ENCODE results near the gene PIGP. TPM values are rescaled to one million over a fixed set of nuclear protein-coding genes. Genes with fewer than 3 reads are reported as not detected.
"Not testable (repeated sequence)": the region's sequence is repeated elsewhere in the genome, so short reads cannot be mapped to it uniquely, and the experiment has no call there.

Gene PIGP
- total RNA-seq, 1 donor from 2014 or later: 5.0 TPM

DNA sequence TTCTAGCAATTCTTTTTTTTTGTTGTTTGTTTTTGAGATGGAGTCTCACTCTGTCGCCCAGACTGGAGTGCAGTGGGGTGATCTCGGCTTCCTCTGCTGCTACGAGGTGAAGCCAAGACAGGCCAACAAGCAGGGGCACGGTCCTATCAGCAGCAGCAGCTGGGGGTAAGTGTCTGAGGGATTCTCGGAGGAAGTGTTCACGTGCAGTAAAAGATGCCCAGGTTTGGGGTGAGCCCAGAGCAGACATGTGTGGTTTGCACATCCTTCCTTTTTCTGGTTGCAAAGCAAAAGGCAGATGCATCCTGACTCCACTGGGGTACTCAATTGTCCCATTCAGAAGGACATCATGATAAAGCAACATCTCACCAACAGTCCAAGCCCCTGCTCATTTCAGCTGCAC lies 27.7 kb downstream of the PIGP start:
- DNase-seq (ENCODE audit: low read depth, low spot score): no peak

- no peak for DNase-seq (ENCODE audit: low read depth, low spot score)
Observed at GRCh38 chr21:37044643-37045042, 28.2 kb downstream of the PIGP start.

DNA sequence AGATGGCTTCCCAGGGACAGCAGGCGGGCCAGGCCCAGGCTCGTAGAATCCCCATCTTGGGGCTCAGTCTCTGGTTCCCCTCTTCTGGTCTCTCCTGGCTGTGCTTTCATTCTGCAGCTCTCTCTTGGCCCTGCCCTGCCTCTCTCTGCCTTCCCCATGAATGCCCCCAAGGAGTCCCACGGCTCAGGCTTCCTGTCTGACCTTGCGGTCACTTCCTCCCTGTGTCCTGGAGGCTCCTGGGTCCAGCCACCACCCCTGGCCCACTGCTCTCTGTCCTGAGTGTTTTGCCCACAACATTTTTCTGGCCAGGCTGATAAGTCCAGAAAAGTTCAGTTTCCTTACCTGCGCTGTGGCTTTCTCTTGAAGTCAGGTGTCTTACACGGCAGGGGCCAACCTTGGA lies 29.1 kb downstream of the PIGP start:
- DNase-seq (ENCODE audit: low read depth, low spot score): no peak

GRCh38 chr21:37041706-37042271 lies 31.1 kb downstream of the PIGP start:
- DNase-seq (ENCODE audit: low read depth, low spot score): no peak

- DNase-seq (ENCODE audit: low read depth, low spot score): no peak
Observed at GRCh38 chr21:37040212-37040611, 32.7 kb downstream of the PIGP start.

GRCh38 chr21:37039411-37040075 lies 33.3 kb downstream of the PIGP start:
- no peak for DNase-seq (ENCODE audit: low read depth, low spot score)

DNA sequence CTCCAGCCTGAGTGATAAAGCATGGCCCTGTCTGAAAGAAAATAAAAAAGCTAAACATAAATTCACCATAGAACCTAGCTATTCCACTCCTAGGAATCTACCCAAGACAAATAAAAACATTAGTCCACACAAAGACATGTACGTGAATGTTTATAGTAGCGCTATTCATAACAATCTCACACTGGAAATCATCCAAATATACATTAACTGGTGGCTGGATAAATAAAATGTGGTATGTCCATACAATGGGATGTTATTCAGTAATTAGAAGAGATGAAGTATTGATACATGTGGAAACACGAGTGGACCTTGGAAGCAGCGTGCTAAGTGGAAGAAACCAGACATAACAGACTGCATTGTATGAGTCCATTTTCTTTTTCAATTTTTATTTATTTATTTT lies 36.7 kb downstream of the PIGP start:
- no peak for DNase-seq (ENCODE audit: low read depth, low spot score)

DNA sequence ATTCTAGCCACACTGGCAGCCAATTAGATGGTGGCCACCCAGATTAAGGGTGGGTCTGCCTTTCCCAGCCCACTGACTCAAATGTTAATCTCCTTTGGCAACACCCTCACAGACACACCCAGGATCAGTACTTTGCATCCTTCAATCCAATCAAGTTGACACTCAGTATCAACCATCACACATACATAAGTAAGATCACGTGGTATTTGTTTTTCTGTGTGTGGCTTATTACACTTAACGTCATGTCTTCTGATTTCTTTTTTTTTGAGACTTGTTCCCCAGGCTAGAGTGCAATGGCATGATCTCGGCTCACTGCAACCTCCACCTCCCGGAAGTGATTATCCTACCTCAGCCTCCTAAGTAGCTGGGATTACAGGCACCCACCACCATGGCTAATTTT lies 38.5 kb downstream of the PIGP start:
- DNase-seq (ENCODE audit: low read depth, low spot score): not testable (repeated sequence)

DNA sequence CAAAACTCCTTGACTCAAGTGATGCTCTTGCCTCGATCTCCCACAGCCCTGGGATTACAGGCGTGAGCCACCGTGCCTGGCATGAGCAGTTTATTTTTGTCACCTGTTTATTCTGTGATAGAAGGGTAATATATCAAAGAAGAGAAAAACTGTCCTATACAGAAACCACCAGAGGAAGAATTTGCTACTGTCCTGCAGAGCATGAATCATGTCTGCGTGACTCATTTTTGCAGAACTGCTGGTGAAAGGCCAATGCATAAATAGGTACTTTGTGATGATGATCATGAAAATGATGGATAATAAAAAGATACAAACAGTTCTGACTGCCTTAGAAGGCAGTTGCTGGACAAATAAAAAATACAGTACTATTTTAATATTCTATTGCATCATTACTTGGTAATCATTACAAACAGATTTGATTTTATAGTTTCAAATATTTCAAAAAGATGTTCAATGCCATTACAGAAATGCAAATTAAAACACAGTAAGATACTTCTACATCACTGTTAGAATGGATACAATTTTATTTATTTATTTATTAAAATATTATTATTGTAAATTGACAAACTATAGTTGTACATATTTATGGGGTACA lies 39.9 kb downstream of the PIGP start:
- DNase-seq (ENCODE audit: low read depth, low spot score): no peak

GRCh38 chr21:37032293-37032692 lies 40.6 kb downstream of the PIGP start:
- no peak for DNase-seq (ENCODE audit: low read depth, low spot score)

GRCh38 chr21:37030864-37031263 lies 42.0 kb downstream of the PIGP start:
- DNase-seq (ENCODE audit: low read depth, low spot score): no peak

GRCh38 chr21:37028570-37028969 lies 44.3 kb downstream of the PIGP start:
- no peak for DNase-seq (ENCODE audit: low read depth, low spot score)

- DNase-seq (ENCODE audit: low read depth, low spot score): no peak
Observed at GRCh38 chr21:37026499-37026898, 46.4 kb downstream of the PIGP start.

GRCh38 chr21:37017951-37018679 lies 54.8 kb downstream of the PIGP start:
- DNase-seq (ENCODE audit: low read depth, low spot score): no peak

Other genes with a start within 250 kb of the PIGP start
- gene HLCS, start 106.4 kb downstream of the PIGP start, total RNA-seq: 12.9 and 15.6 TPM in 2 replicates
- not detected in 2 replicates for gene RIPPLY3, start 66.4 kb downstream of the PIGP start, total RNA-seq
- gene TTC3, start 183 bp upstream of the PIGP start, total RNA-seq: 115 and 130 TPM in 2 replicates
- gene VPS26C, start 194.3 kb upstream of the PIGP start, total RNA-seq: 62.4 and 71.0 TPM in 2 replicates

Data from pulmonary artery endothelial cell (primary cell).